ENCODE data around the gene SMIM5. TPM values are rescaled to one million over a fixed set of nuclear protein-coding genes. Genes with fewer than 3 reads are reported as not detected.

SMIM5 gene
- total and polyA plus RNA-seq, 9 of the 15 experiments (the other 6 are each of a cell fraction or from before 2014, with no cell fraction given): 0.08 TPM; not detected in 8

DNA sequence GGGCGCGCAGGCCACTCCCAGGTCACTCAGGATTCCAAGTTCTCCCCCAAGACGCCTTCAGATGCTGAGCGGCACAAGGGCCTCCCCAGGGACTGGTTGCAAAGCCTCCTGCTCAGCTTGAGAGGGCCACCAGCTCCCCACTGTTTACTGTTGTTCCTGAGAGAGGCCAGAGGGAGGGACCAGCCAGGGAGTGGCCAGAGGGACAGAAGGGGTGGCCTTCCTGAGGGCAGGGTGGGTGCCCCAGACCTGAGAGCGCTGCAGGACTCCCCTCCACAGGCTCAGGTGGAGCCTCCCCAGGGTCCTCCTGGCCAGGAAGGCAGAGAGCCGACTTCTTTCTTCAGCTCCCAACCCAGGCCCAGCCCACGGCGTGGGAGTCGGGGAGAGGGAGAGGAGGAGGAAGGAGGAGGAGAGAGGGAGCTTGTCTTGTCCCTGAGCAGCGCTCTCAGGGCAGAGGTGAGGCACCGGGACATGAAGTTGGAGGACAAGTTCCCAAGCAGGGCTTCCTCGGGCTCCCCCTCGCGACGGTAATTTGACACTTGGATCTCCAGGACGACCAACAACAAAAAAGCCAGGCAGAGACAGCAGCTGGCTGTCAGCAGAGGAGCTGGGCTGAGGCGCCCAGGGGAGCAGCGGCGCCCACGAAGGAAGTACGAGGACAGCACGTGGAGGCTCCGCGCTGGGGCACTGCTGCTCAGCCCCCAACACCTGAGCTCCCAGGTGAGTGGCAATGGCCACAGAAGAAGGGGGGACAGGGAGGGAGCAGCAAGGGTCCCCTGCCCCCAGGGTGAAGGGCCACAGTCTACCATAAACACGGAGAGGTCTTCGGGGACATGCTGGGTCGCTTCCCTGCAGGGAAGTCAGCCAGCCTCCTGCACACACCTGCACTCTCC is 497 bp downstream of the SMIM5 start (continued):
- TF ChIP-seq, protein P1, sequence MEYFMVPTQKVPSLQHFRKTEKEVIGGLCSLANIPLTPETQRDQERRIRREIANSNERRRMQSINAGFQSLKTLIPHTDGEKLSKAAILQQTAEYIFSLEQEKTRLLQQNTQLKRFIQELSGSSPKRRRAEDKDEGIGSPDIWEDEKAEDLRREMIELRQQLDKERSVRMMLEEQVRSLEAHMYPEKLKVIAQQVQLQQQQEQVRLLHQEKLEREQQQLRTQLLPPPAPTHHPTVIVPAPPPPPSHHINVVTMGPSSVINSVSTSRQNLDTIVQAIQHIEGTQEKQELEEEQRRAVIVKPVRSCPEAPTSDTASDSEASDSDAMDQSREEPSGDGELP (CRISPR knock-in tag; IDR thresholded peaks at IDR 0.05; ENCODE audit: borderline replicate concordance): peak; percentile 99
- TF ChIP-seq ZKSCAN1 (IDR thresholded peaks at IDR 0.05; ENCODE audit: low read depth, low read length): no peak
- TF ChIP-seq JUND (IDR thresholded peaks at IDR 0.05; ENCODE audit: borderline replicate concordance, low read depth, low read length): peak; percentile 43; the same call in 1 of the 2 replicates
- no peak; the same call in 2 of the 3 replicates for TF ChIP-seq JUND (tag; IDR thresholded peaks at IDR 0.05; ENCODE audit: borderline replicate concordance, low read depth, low read length)
- TF ChIP-seq XRCC5 (IDR thresholded peaks at IDR 0.05; ENCODE audit: low read depth, low read length): peak; percentile 89; the same call in 1 of the 2 replicates
- TF ChIP-seq HCFC1 (IDR thresholded peaks at IDR 0.05; ENCODE audit: low read depth, low read length): peak; percentile 30; the same call in 1 of the 2 replicates
- peak; percentile 93 for TF ChIP-seq L3MBTL2 (IDR thresholded peaks at IDR 0.05)
- TF ChIP-seq, protein P2, sequence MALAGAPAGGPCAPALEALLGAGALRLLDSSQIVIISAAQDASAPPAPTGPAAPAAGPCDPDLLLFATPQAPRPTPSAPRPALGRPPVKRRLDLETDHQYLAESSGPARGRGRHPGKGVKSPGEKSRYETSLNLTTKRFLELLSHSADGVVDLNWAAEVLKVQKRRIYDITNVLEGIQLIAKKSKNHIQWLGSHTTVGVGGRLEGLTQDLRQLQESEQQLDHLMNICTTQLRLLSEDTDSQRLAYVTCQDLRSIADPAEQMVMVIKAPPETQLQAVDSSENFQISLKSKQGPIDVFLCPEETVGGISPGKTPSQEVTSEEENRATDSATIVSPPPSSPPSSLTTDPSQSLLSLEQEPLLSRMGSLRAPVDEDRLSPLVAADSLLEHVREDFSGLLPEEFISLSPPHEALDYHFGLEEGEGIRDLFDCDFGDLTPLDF (CRISPR knock-in tag; IDR thresholded peaks at IDR 0.05): peak; percentile 71; the same call in 1 of the 2 replicates
- TF ChIP-seq CTCFL (IDR thresholded peaks at IDR 0.05; ENCODE audit: borderline replicate concordance, insufficient read depth, low read depth, low read length, poor library complexity, severe bottlenecking): peak; percentile 60
